GM23338 (cell line): ENCODE data around the gene HDAC10. TPM values are rescaled to one million over a fixed set of nuclear protein-coding genes. Genes with fewer than 3 reads are reported as not detected.

Source experiments
- ATAC-seq: fragments of 200-7000 bp; cut with Tn5 transposase; 3 replicates; pipeline ENCODE4 v1.9.1; 2020
- DNase-seq: peaks from one replicate; pipeline ENCODE4 v3.0.0-alpha.2; 2015; ENCODE audit warnings: low spot score
- H2AFZ ChIP-seq: fragments of 200-600 bp; sonication (generic); 2 replicates; pipeline ENCODE4 v1.8.0; 2016; ENCODE audit warnings: antibody characterized with exemption, mild to moderate bottlenecking, moderate library complexity
- H3F3A ChIP-seq: fragments of 200-600 bp; sonication (generic); replicated peaks from 2 replicates; pipeline ENCODE4 v1.8.0; 2017; ENCODE audit warnings: antibody characterized with exemption, mixed run types, low read depth
- H3K27ac ChIP-seq: fragments of 200-600 bp; sonication (generic); 2 replicates; pipeline ENCODE4 v1.6.1; 2016; ENCODE audit warnings: low read depth
- H3K27me3 ChIP-seq: fragments of 200-600 bp; sonication (generic); 2 replicates; pipeline ENCODE4 v1.8.0; 2016; ENCODE audit warnings: mild to moderate bottlenecking, mixed run types, moderate library complexity; ENCODE audit not compliant: insufficient read depth
- H3K36me3 ChIP-seq: fragments of 200-600 bp; sonication (generic); 2 replicates; pipeline ENCODE4 v1.8.0; 2016; ENCODE audit warnings: mild to moderate bottlenecking; ENCODE audit not compliant: insufficient read depth
- H3K4me1 ChIP-seq: fragments of 200-600 bp; sonication (generic); 2 replicates; pipeline ENCODE4 v1.8.0; 2016; ENCODE audit warnings: mild to moderate bottlenecking, moderate library complexity; ENCODE audit not compliant: insufficient read depth
- H3K4me2 ChIP-seq: fragments of 200-600 bp; sonication (generic); 2 replicates; pipeline ENCODE4 v1.7.1; 2017; ENCODE audit warnings: mixed run types
- H3K4me3 ChIP-seq: fragments of 200-600 bp; sonication (generic); 2 replicates; pipeline ENCODE4 v1.6.1; 2016; ENCODE audit warnings: mixed run types
- H3K79me2 ChIP-seq: fragments of 200-600 bp; sonication (generic); replicated peaks from 2 replicates; pipeline ENCODE4 v1.8.0; 2017; ENCODE audit warnings: mild to moderate bottlenecking; ENCODE audit not compliant: insufficient read depth
- H3K9me2 ChIP-seq: fragments of 200-600 bp; sonication (generic); 2 replicates; pipeline ENCODE4 v1.8.0; 2017; ENCODE audit not compliant: insufficient read depth
- H4K20me1 ChIP-seq: fragments of 200-600 bp; sonication (generic); replicated peaks from 2 replicates; pipeline ENCODE4 v1.8.0; 2017; ENCODE audit warnings: mild to moderate bottlenecking; ENCODE audit not compliant: insufficient read depth
- H3K27ac Mint-ChIP-seq: 2 replicates; pipeline ENCODE4 v1.8.0; 2020; ENCODE audit warnings: inconsistent platforms, mild to moderate bottlenecking, moderate library complexity, mixed read lengths
- H3K27me3 Mint-ChIP-seq: 3 replicates; pipeline ENCODE4 v1.8.0; 2022; ENCODE audit warnings: low read depth, mild to moderate bottlenecking, moderate library complexity, mixed read lengths, inconsistent platforms; ENCODE audit not compliant: insufficient read depth, poor library complexity
- H3K36me3 Mint-ChIP-seq: 3 replicates; pipeline ENCODE4 v1.8.0; 2021; ENCODE audit warnings: low read depth, mild to moderate bottlenecking, inconsistent platforms, moderate library complexity, mixed read lengths
- H3K4me1 Mint-ChIP-seq: 3 replicates; pipeline ENCODE4 v1.8.0; 2020; ENCODE audit warnings: mild to moderate bottlenecking, inconsistent platforms, mixed read lengths
- H3K4me3 Mint-ChIP-seq: 3 replicates; pipeline ENCODE4 v1.8.0; 2021; ENCODE audit warnings: moderate library complexity, mild to moderate bottlenecking, inconsistent platforms, mixed read lengths
- H3K9me3 Mint-ChIP-seq: 3 replicates; pipeline ENCODE4 v1.8.0; 2020; ENCODE audit warnings: moderate library complexity, mild to moderate bottlenecking, inconsistent platforms, mixed read lengths
- CREB1 ChIP-seq: fragments of 250-450 bp; sonication (Bioruptor Pico); IDR thresholded peaks from 2 replicates; pipeline ENCODE4 v1.5.0; 2020; ENCODE audit warnings: low read depth, mild to moderate bottlenecking, moderate library complexity
- EZH2 ChIP-seq: fragments of 200-600 bp; sonication (generic); IDR thresholded peaks from one replicate; pipeline ENCODE4 v1.8.0; 2017; ENCODE audit warnings: antibody characterized with exemption, mild to moderate bottlenecking, low read depth; ENCODE audit not compliant: unreplicated experiment
- EZH2phosphoT487 ChIP-seq: fragments of 200-600 bp; sonication (generic); IDR thresholded peaks from one replicate; pipeline ENCODE4 v1.8.1; 2018; ENCODE audit warnings: antibody characterized with exemption; ENCODE audit not compliant: unreplicated experiment
- JUNB ChIP-seq: IDR thresholded peaks from one replicate; pipeline ENCODE4 v1.6.1; 2016; ENCODE audit warnings: antibody characterized with exemption; ENCODE audit not compliant: unreplicated experiment
- NANOG ChIP-seq: IDR thresholded peaks from 2 replicates; pipeline ENCODE4 v1.6.1; 2016; ENCODE audit warnings: antibody characterized with exemption, borderline replicate concordance
- STAT1 ChIP-seq: IDR thresholded peaks from one replicate; pipeline ENCODE4 v1.6.1; 2016; ENCODE audit warnings: antibody characterized with exemption; ENCODE audit not compliant: unreplicated experiment
- ZNF114 ChIP-seq: fragments of 250-450 bp; sonication (Bioruptor Pico); IDR thresholded peaks from 2 replicates; pipeline ENCODE4 v1.5.0; 2020; ENCODE audit warnings: mild to moderate bottlenecking, moderate library complexity
- ZNF331 ChIP-seq: fragments of 250-450 bp; sonication (Bioruptor Pico); IDR thresholded peaks from 2 replicates; pipeline ENCODE4 v1.5.0; 2020; ENCODE audit warnings: low read depth, mild to moderate bottlenecking, moderate library complexity
- polyA plus RNA-seq: library from polyadenylated mRNA; unstranded; fragments of >200 nt; fragmentation: Nextera tagmentation; extraction: Ambion mirVana; gene quantifications from 2 replicates; pipeline ENCODE4 v1.2.1, GENCODE V29; 2016
- total RNA-seq: library from RNA; depleted of rRNA; stranded (reverse); fragments of >200 nt; shearing (Covaris generic); gene quantifications from 2 replicates; pipeline ENCODE4 v1.2.3, GENCODE V29; 2014
- TF ChIP-seq, protein P1 (sequence below): IDR thresholded peaks from one replicate; pipeline ENCODE4 v1.6.1; 2018; ENCODE audit warnings: antibody characterized with exemption; ENCODE audit not compliant: unreplicated experiment
- TF ChIP-seq, protein P2 (sequence below): IDR thresholded peaks from 2 replicates; pipeline ENCODE4 v1.6.1; 2016; ENCODE audit warnings: antibody characterized with exemption
- TF ChIP-seq, protein P3 (sequence below): fragments of 250-450 bp; sonication (Bioruptor Pico); IDR thresholded peaks from 2 replicates; pipeline ENCODE4 v1.5.0; 2020; ENCODE audit warnings: mild to moderate bottlenecking, moderate library complexity

Gene HDAC10
- total and polyA plus RNA-seq, 2 experiments from 2014 or later = 4.1 to 41.9 TPM

DNA sequence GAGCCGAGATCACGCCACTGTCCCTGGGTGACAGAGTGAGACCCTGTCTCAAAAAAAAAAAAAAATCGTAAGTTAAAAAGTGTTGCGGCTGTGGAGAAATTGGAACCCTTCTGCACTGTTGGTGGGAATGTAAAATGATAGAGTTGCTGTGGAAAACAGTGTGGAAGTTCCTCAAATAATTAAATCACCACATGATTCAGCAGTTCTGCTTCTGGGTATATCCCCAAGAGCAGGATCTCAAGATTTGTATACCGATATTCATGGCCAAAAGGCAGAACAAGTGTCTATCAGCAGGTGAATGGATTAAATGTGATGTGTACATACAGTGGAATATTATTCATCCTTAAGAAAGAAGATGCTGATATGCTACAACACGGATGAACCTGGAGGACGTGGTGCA lies 46.5 kb downstream of the HDAC10 start:
- H3K79me2 ChIP-seq = peaks cover 21% of the 10 kb centered on the region
- H3K4me3 ChIP-seq = no peak overlapping the region
- peaks cover 11% of the 10 kb centered on the region for H4K20me1 ChIP-seq
- H3K4me3 Mint-ChIP-seq = no peak overlapping the region
- peaks cover 11% of the 10 kb centered on the region for H3K27me3 Mint-ChIP-seq
- H2AFZ ChIP-seq = no peak overlapping the region
- H3K27ac Mint-ChIP-seq = no peak overlapping the region
- H3K27me3 ChIP-seq = peaks cover 9% of the 10 kb centered on the region; the same call in 1 of the 2 replicates
- peaks cover 30% of the 10 kb centered on the region for H3K36me3 Mint-ChIP-seq
- H3K4me1 ChIP-seq = peaks cover 8% of the 10 kb centered on the region; the same call in 1 of the 2 replicates
- no peak for DNase-seq
- no peak overlapping the region for H3K27ac ChIP-seq
- TF ChIP-seq JUNB = no peak
- TF ChIP-seq EZH2phosphoT487 = no peak
- no peak for TF ChIP-seq STAT1
- no peak for TF ChIP-seq EZH2
- TF ChIP-seq, protein P1, sequence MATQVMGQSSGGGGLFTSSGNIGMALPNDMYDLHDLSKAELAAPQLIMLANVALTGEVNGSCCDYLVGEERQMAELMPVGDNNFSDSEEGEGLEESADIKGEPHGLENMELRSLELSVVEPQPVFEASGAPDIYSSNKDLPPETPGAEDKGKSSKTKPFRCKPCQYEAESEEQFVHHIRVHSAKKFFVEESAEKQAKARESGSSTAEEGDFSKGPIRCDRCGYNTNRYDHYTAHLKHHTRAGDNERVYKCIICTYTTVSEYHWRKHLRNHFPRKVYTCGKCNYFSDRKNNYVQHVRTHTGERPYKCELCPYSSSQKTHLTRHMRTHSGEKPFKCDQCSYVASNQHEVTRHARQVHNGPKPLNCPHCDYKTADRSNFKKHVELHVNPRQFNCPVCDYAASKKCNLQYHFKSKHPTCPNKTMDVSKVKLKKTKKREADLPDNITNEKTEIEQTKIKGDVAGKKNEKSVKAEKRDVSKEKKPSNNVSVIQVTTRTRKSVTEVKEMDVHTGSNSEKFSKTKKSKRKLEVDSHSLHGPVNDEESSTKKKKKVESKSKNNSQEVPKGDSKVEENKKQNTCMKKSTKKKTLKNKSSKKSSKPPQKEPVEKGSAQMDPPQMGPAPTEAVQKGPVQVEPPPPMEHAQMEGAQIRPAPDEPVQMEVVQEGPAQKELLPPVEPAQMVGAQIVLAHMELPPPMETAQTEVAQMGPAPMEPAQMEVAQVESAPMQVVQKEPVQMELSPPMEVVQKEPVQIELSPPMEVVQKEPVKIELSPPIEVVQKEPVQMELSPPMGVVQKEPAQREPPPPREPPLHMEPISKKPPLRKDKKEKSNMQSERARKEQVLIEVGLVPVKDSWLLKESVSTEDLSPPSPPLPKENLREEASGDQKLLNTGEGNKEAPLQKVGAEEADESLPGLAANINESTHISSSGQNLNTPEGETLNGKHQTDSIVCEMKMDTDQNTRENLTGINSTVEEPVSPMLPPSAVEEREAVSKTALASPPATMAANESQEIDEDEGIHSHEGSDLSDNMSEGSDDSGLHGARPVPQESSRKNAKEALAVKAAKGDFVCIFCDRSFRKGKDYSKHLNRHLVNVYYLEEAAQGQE = no peak
- TF ChIP-seq, protein P2, sequence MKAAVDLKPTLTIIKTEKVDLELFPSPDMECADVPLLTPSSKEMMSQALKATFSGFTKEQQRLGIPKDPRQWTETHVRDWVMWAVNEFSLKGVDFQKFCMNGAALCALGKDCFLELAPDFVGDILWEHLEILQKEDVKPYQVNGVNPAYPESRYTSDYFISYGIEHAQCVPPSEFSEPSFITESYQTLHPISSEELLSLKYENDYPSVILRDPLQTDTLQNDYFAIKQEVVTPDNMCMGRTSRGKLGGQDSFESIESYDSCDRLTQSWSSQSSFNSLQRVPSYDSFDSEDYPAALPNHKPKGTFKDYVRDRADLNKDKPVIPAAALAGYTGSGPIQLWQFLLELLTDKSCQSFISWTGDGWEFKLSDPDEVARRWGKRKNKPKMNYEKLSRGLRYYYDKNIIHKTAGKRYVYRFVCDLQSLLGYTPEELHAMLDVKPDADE = no peak
- no peak for TF ChIP-seq NANOG
- TF ChIP-seq, protein P3, sequence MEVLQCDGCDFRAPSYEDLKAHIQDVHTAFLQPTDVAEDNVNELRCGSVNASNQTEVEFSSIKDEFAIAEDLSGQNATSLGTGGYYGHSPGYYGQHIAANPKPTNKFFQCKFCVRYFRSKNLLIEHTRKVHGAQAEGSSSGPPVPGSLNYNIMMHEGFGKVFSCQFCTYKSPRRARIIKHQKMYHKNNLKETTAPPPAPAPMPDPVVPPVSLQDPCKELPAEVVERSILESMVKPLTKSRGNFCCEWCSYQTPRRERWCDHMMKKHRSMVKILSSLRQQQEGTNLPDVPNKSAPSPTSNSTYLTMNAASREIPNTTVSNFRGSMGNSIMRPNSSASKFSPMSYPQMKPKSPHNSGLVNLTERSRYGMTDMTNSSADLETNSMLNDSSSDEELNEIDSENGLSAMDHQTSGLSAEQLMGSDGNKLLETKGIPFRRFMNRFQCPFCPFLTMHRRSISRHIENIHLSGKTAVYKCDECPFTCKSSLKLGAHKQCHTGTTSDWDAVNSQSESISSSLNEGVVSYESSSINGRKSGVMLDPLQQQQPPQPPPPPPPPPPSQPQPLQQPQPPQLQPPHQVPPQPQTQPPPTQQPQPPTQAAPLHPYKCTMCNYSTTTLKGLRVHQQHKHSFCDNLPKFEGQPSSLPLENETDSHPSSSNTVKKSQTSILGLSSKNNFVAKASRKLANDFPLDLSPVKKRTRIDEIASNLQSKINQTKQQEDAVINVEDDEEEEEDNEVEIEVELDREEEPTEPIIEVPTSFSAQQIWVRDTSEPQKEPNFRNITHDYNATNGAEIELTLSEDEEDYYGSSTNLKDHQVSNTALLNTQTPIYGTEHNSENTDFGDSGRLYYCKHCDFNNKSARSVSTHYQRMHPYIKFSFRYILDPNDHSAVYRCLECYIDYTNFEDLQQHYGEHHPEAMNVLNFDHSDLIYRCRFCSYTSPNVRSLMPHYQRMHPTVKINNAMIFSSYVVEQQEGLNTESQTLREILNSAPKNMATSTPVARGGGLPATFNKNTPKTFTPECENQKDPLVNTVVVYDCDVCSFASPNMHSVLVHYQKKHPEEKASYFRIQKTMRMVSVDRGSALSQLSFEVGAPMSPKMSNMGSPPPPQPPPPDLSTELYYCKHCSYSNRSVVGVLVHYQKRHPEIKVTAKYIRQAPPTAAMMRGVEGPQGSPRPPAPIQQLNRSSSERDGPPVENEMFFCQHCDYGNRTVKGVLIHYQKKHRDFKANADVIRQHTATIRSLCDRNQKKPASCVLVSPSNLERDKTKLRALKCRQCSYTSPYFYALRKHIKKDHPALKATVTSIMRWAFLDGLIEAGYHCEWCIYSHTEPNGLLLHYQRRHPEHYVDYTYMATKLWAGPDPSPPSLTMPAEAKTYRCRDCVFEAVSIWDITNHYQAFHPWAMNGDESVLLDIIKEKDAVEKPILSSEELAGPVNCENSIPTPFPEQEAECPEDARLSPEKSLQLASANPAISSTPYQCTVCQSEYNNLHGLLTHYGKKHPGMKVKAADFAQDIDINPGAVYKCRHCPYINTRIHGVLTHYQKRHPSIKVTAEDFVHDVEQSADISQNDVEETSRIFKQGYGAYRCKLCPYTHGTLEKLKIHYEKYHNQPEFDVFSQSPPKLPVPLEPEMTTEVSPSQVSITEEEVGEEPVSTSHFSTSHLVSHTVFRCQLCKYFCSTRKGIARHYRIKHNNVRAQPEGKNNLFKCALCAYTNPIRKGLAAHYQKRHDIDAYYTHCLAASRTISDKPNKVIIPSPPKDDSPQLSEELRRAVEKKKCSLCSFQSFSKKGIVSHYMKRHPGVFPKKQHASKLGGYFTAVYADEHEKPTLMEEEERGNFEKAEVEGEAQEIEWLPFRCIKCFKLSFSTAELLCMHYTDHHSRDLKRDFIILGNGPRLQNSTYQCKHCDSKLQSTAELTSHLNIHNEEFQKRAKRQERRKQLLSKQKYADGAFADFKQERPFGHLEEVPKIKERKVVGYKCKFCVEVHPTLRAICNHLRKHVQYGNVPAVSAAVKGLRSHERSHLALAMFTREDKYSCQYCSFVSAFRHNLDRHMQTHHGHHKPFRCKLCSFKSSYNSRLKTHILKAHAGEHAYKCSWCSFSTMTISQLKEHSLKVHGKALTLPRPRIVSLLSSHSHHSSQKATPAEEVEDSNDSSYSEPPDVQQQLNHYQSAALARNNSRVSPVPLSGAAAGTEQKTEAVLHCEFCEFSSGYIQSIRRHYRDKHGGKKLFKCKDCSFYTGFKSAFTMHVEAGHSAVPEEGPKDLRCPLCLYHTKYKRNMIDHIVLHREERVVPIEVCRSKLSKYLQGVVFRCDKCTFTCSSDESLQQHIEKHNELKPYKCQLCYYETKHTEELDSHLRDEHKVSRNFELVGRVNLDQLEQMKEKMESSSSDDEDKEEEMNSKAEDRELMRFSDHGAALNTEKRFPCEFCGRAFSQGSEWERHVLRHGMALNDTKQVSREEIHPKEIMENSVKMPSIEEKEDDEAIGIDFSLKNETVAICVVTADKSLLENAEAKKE (CRISPR knock-in tag) = no peak
- no peak for TF ChIP-seq ZNF331 (CRISPR knock-in tag)
- no peak for TF ChIP-seq CREB1 (CRISPR knock-in tag)
- TF ChIP-seq ZNF114 (CRISPR knock-in tag) = no peak
- peaks cover 7% of the 10 kb centered on the region for H3F3A ChIP-seq
- H3K9me3 Mint-ChIP-seq = peaks cover 6% of the 10 kb centered on the region; the same call in 2 of the 3 replicates
- no peak overlapping the region for H3K4me2 ChIP-seq
- no peaks in the 10 kb centered on the region for H3K9me2 ChIP-seq
- H3K36me3 ChIP-seq = no peaks in the 10 kb centered on the region; the same call in 1 of the 2 replicates
- ATAC-seq = no peak
- H3K4me1 Mint-ChIP-seq = peaks cover 11% of the 10 kb centered on the region
